ENCODE measurements around the gene MPG.
A peak's percentile ranks its signal among the peaks of the same experiment; 100 is the strongest.

The MPG gene

GRCh38 chr16:54237-54581 lies 23.8 kb upstream of the MPG start:
- TF ChIP-seq CTCF (IDR thresholded peaks at IDR 0.05; ENCODE audit: control insufficient read depth, extremely low read depth, insufficient read depth) = no peak
- peak overlapping the region; percentile 90 for H3K4me3 ChIP-seq (ENCODE audit: low read depth, low read length)
- no peak for DNase-seq (ENCODE audit: low read depth)

- DNase-seq (ENCODE audit: low read depth) = no peak
- no peak for TF ChIP-seq CTCF (IDR thresholded peaks at IDR 0.05; ENCODE audit: control insufficient read depth, extremely low read depth, insufficient read depth)
- H3K4me3 ChIP-seq (ENCODE audit: low read depth, low read length) = no peak overlapping the region
These were observed 22.4 kb upstream of the MPG start for GRCh38 chr16:55571-56136.

- DNase-seq (ENCODE audit: low read depth) = no peak
- no peak for TF ChIP-seq CTCF (IDR thresholded peaks at IDR 0.05; ENCODE audit: control insufficient read depth, extremely low read depth, insufficient read depth)
- no peak overlapping the region for H3K4me3 ChIP-seq (ENCODE audit: low read depth, low read length)
These were observed 21.6 kb upstream of the MPG start for GRCh38 chr16:56231-56927.

GRCh38 chr16:57711-58110 lies 20.3 kb upstream of the MPG start:
- no peak for TF ChIP-seq CTCF (IDR thresholded peaks at IDR 0.05; ENCODE audit: control insufficient read depth, extremely low read depth, insufficient read depth)
- no peak for DNase-seq (ENCODE audit: low read depth)
- H3K4me3 ChIP-seq (ENCODE audit: low read depth, low read length) = no peak overlapping the region

GRCh38 chr16:58491-59439 lies 19.3 kb upstream of the MPG start:
- no peak overlapping the region for H3K4me3 ChIP-seq (ENCODE audit: low read depth, low read length)
- TF ChIP-seq CTCF (IDR thresholded peaks at IDR 0.05; ENCODE audit: control insufficient read depth, extremely low read depth, insufficient read depth) = no peak
- DNase-seq (ENCODE audit: low read depth) = no peak

- DNase-seq (ENCODE audit: low read depth) = no peak
- H3K4me3 ChIP-seq (ENCODE audit: low read depth, low read length) = no peak overlapping the region
- TF ChIP-seq CTCF (IDR thresholded peaks at IDR 0.05; ENCODE audit: control insufficient read depth, extremely low read depth, insufficient read depth) = no peak
These were observed 18.5 kb upstream of the MPG start for GRCh38 chr16:59440-60059.
